ENCODE data around the gene AMBRA1. TPM values are rescaled to one million over a fixed set of nuclear protein-coding genes. Genes with fewer than 3 reads are reported as not detected.

The AMBRA1 gene
- total and polyA plus RNA-seq, 2 of the 8 experiments (the other 6 are each of a cell fraction or from before 2014, with no cell fraction given) = 14.2 to 37.4 TPM

DNA sequence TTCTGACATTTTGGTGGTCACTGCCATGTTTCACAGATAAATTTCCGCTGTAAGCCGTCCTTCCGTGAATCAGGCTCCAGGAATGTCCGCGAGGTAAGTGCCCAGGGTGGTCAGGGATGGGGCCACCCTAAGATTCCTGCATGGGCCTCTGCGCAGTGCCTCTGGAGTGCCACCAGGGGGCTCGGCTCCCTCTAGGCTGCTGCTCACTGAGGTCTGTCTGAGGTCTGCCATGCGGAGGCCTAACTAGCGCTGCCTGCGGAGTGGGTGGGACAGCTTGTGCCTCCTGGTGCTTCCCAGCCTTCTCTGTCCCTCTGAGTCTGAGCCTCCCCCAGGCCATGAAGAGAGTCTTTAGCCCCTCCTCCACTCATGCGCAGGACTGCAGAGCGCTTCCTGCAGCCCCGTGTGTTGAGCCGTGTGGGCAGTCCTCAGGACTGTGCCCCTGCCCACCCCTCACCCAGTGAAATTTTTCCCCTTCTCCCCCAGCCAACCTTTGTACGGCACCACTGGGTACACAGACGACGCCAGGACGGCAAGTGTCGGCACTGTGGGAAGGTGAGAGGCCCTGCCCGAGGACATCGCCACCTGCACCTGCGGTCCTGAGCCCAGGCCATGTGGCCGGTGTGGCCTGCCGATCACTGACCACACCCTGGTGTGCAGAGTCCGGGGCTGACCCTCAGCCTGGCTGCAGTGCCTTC, 224.2 kb downstream of the AMBRA1 start (continued):
- TF ChIP-seq CHD7 (IDR thresholded peaks at IDR 0.05; ENCODE audit: insufficient replicate concordance, low read length) = no peak
- TF ChIP-seq, protein P1, sequence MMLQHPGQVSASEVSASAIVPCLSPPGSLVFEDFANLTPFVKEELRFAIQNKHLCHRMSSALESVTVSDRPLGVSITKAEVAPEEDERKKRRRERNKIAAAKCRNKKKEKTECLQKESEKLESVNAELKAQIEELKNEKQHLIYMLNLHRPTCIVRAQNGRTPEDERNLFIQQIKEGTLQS (IDR thresholded peaks at IDR 0.05; ENCODE audit: insufficient read depth, low read depth, low read length) = no peak
- TF ChIP-seq PHF8 (conservative IDR thresholded peaks at IDR 0.05; ENCODE audit: low read depth, low read length) = no peak
- no peak; the same call in 1 of the 2 replicates for TF ChIP-seq GABPA (IDR thresholded peaks at IDR 0.05; ENCODE audit: borderline replicate concordance, insufficient read depth, low read length)
- TF ChIP-seq ASH2L (IDR thresholded peaks at IDR 0.05; ENCODE audit: low read length) = no peak
- no peak for TF ChIP-seq KDM1A (IDR thresholded peaks at IDR 0.05; ENCODE audit: borderline replicate concordance, low read length)
- no peak for TF ChIP-seq CBX5 (IDR thresholded peaks at IDR 0.05; ENCODE audit: low read depth, low read length)
- peak; percentile 52 to 68 for TF ChIP-seq RAD21 (IDR thresholded peaks at IDR 0.05 in 1 of 2, conservative IDR thresholded peaks at IDR 0.05 in 1 of 2; ENCODE audit: low read depth in 2 of 2, low read length in 2 of 2)
- no peak for TF ChIP-seq SP2 (IDR thresholded peaks at IDR 0.05; ENCODE audit: low read length)

All from H1 (cell line).